ENCODE data around the gene NPPC. TPM values are rescaled to one million over a fixed set of nuclear protein-coding genes. Genes with fewer than 3 reads are reported as not detected.
A peak's percentile ranks its signal among the peaks of the same experiment; 100 is the strongest.

NPPC gene
- total RNA-seq, 2 donors from 2014 or later, result not detected

- DNase-seq (ENCODE audit: low spot score) (peak; percentile 28), ATAC-seq (ENCODE audit: insufficient number of reproducible peaks, low FRiP score, low read depth) (no peak)
- peak; percentile 92 for TF ChIP-seq CTCF (IDR thresholded peaks at IDR 0.05)
- Histone ChIP-seq H3K36me3 (no peaks in the 10 kb centered on the region), H3K4me1 (ENCODE audit: control insufficient read depth in 1 of 2, low read depth in 2 of 2) (peaks cover 12 to 18% of the 10 kb centered on the region in 2 donors), H3K4me3 (peak overlapping the region; percentile 71), H3K27ac (no peak overlapping the region), H3K9me3 (no peaks in the 10 kb centered on the region), H3K27me3 (replicated peaks; ENCODE audit: insufficient read depth) (peaks cover 3% of the 10 kb centered on the region)
These were observed 655 bp downstream of the NPPC start for GRCh38 chr2:231925303-231926179.

- Histone ChIP-seq H3K9me3 (no peaks in the 10 kb centered on the region), H3K36me3 (no peaks in the 10 kb centered on the region), H3K27ac (no peak overlapping the region), H3K4me1 (ENCODE audit: control insufficient read depth in 1 of 2, low read depth in 2 of 2) (peaks cover 12 to 18% of the 10 kb centered on the region in 2 donors), H3K4me3 (peak overlapping the region; percentile 71), H3K27me3 (replicated peaks; ENCODE audit: insufficient read depth) (peaks cover 3% of the 10 kb centered on the region)
- no peak for TF ChIP-seq CTCF (IDR thresholded peaks at IDR 0.05)
- DNase-seq (ENCODE audit: low spot score) (no peak), ATAC-seq (ENCODE audit: insufficient number of reproducible peaks, low FRiP score, low read depth) (no peak)
These were observed 1.3 kb downstream of the NPPC start for GRCh38 chr2:231924889-231925275.

GRCh38 chr2:231923951-231924888 lies 2.0 kb downstream of the NPPC start:
- H3K4me1 ChIP-seq (ENCODE audit: control insufficient read depth in 1 of 2, low read depth in 2 of 2), result peaks cover 12 to 18% of the 10 kb centered on the region in 2 donors
- no peak overlapping the region for H3K4me3 ChIP-seq
- ATAC-seq (ENCODE audit: insufficient number of reproducible peaks, low FRiP score, low read depth) (no peak), DNase-seq (ENCODE audit: low spot score) (no peak)
- no peaks in the 10 kb centered on the region for H3K36me3 ChIP-seq
- peaks cover 3% of the 10 kb centered on the region for H3K27me3 ChIP-seq (replicated peaks; ENCODE audit: insufficient read depth)
- no peak overlapping the region for H3K27ac ChIP-seq
- no peak for TF ChIP-seq CTCF (IDR thresholded peaks at IDR 0.05)
- no peaks in the 10 kb centered on the region for H3K9me3 ChIP-seq

- TF ChIP-seq CTCF (IDR thresholded peaks at IDR 0.05), result no peak
- Histone ChIP-seq H3K9me3 (no peaks in the 10 kb centered on the region), H3K36me3 (no peaks in the 10 kb centered on the region), H3K4me1 (ENCODE audit: control insufficient read depth in 1 of 2, low read depth in 2 of 2) (peaks cover 12 to 18% of the 10 kb centered on the region in 2 donors), H3K27me3 (replicated peaks; ENCODE audit: insufficient read depth) (no peaks in the 10 kb centered on the region), H3K27ac (no peak overlapping the region), H3K4me3 (no peak overlapping the region)
- ATAC-seq (ENCODE audit: insufficient number of reproducible peaks, low FRiP score, low read depth) (no peak), DNase-seq (ENCODE audit: low spot score) (no peak)
These were observed 3.2 kb downstream of the NPPC start for GRCh38 chr2:231923010-231923344.

All from thoracic aorta (tissue), 2 donors.